ENCODE results near the gene TOB1. TPM values are rescaled to one million over a fixed set of nuclear protein-coding genes. Genes with fewer than 3 reads are reported as not detected.

Gene TOB1
- total RNA-seq, 1 donor from 2014 or later = 70.1 TPM

- no peaks in the 10 kb centered on the region for H3K4me1 ChIP-seq
- H3K36me3 ChIP-seq = no peaks in the 10 kb centered on the region
- no peaks in the 10 kb centered on the region for H3K27me3 ChIP-seq
- TF ChIP-seq, protein P1, sequence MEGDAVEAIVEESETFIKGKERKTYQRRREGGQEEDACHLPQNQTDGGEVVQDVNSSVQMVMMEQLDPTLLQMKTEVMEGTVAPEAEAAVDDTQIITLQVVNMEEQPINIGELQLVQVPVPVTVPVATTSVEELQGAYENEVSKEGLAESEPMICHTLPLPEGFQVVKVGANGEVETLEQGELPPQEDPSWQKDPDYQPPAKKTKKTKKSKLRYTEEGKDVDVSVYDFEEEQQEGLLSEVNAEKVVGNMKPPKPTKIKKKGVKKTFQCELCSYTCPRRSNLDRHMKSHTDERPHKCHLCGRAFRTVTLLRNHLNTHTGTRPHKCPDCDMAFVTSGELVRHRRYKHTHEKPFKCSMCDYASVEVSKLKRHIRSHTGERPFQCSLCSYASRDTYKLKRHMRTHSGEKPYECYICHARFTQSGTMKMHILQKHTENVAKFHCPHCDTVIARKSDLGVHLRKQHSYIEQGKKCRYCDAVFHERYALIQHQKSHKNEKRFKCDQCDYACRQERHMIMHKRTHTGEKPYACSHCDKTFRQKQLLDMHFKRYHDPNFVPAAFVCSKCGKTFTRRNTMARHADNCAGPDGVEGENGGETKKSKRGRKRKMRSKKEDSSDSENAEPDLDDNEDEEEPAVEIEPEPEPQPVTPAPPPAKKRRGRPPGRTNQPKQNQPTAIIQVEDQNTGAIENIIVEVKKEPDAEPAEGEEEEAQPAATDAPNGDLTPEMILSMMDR (IDR thresholded peaks at IDR 0.05) = no peak
- intact Hi-C loops (cut with DNase I) = loop anchor here (10.0 kb wide), 1 partner anchor 301 kb away; the partner anchor contains the start of gene SPATA20
- no peaks in the 10 kb centered on the region for H3K9me3 ChIP-seq
- DNase-seq (no peak), ATAC-seq (peak; percentile 44)
- no peak overlapping the region for H3K27ac ChIP-seq
- H3K4me3 ChIP-seq = no peak overlapping the region
Measured at GRCh38 chr17:50845240-50846147, 20.7 kb downstream of the TOB1 start.

- DNase-seq = no peak
- H3K36me3 ChIP-seq = no peaks in the 10 kb centered on the region
- H3K27me3 ChIP-seq = no peaks in the 10 kb centered on the region
- intact Hi-C loops (cut with DNase I) = loop anchor here (10.0 kb wide), 1 partner anchor 299 kb away; the partner anchor contains the start of gene SPATA20
- no peaks in the 10 kb centered on the region for H3K4me1 ChIP-seq
- H3K9me3 ChIP-seq = no peaks in the 10 kb centered on the region
- TF ChIP-seq, protein P1 (IDR thresholded peaks at IDR 0.05) = no peak
- no peak overlapping the region for H3K4me3 ChIP-seq
- no peak for ATAC-seq
- no peak overlapping the region for H3K27ac ChIP-seq
Measured at GRCh38 chr17:50844117-50844700, 21.9 kb downstream of the TOB1 start.

- Histone ChIP-seq H3K27me3 (no peaks in the 10 kb centered on the region), H3K4me1 (no peaks in the 10 kb centered on the region), H3K4me3 (no peak overlapping the region), H3K36me3 (no peaks in the 10 kb centered on the region), H3K9me3 (no peaks in the 10 kb centered on the region), H3K27ac (no peak overlapping the region)
- intact Hi-C loops (cut with DNase I) = loop anchor here (10.0 kb wide), 1 partner anchor 299 kb away; the partner anchor contains the start of gene SPATA20
- DNase-seq = no peak
- TF ChIP-seq, protein P1 (IDR thresholded peaks at IDR 0.05) = no peak
- ATAC-seq = no peak
Measured at GRCh38 chr17:50843150-50843905, 22.8 kb downstream of the TOB1 start.

- Histone ChIP-seq H3K36me3 (no peaks in the 10 kb centered on the region), H3K4me1 (no peaks in the 10 kb centered on the region), H3K27ac (no peak overlapping the region), H3K27me3 (no peaks in the 10 kb centered on the region), H3K4me3 (no peak overlapping the region), H3K9me3 (no peaks in the 10 kb centered on the region)
- TF ChIP-seq, protein P1 (IDR thresholded peaks at IDR 0.05) = no peak
- DNase-seq (no peak), ATAC-seq (no peak)
- intact Hi-C loops (cut with DNase I) = loop anchor here (10.0 kb wide), 1 partner anchor 298 kb away; the partner anchor contains the start of gene SPATA20
Measured at GRCh38 chr17:50842506-50843149, 23.5 kb downstream of the TOB1 start.

DNA sequence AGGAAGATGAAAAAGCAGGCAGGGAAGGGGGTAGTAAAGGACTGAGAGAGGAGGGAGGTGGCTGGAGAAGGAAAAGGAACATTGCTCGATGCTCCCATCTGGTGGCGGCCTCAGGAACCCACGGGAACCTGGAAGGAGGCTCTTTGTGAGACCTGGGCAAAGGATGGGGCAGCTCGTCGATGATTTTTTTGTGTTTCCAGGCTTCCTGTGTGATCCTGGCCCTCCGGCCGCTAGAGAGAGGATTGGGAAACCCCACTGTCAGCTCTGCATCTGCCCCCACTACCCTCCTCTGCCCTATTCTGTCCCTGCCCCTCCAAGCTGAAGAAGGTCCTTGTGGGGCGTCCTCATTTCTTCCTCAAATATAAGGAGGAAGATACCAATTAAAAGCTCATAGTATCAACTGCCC, 24.2 kb downstream of the TOB1 start:
- ATAC-seq = peak; percentile 84
- Histone ChIP-seq H3K4me1 (no peaks in the 10 kb centered on the region), H3K27ac (no peak overlapping the region), H3K36me3 (no peaks in the 10 kb centered on the region), H3K4me3 (no peak overlapping the region), H3K9me3 (no peaks in the 10 kb centered on the region), H3K27me3 (no peaks in the 10 kb centered on the region)
- TF ChIP-seq, protein P1 (IDR thresholded peaks at IDR 0.05) = peak; percentile 75
- peak; percentile 83 for DNase-seq
- intact Hi-C loops (cut with DNase I) = loop anchor here (10.0 kb wide), 1 partner anchor 297 kb away; the partner anchor contains the start of gene SPATA20

All from upper lobe of right lung (tissue), 1 donor.